OCI-LY7 (cell line): ENCODE data around the gene OR52B2.

Experiments used
- CTCF ChIP-seq: fragments of 200-600 bp; sonication (generic); conservative IDR thresholded peaks from 2 replicates; pipeline ENCODE4 v1.5.1; 2014; ENCODE audit warnings: mild to moderate bottlenecking, antibody characterized with exemption, low read length, moderate library complexity, mixed read lengths
- EZH2phosphoT487 ChIP-seq: fragments of 200-600 bp; sonication (generic); IDR thresholded peaks from 2 replicates; pipeline ENCODE4 v1.6.1; 2018; ENCODE audit warnings: low read depth, borderline replicate concordance, mild to moderate bottlenecking, mixed run types, antibody characterized with exemption, low read length, moderate library complexity, mixed read lengths

GRCh38 chr11:6124245-6124644 lies 45.9 kb downstream of the OR52B2 start:
- TF ChIP-seq CTCF (no peak), EZH2phosphoT487 (no peak)
